ENCODE results near the gene OR2V2.

The OR2V2 gene

DNA sequence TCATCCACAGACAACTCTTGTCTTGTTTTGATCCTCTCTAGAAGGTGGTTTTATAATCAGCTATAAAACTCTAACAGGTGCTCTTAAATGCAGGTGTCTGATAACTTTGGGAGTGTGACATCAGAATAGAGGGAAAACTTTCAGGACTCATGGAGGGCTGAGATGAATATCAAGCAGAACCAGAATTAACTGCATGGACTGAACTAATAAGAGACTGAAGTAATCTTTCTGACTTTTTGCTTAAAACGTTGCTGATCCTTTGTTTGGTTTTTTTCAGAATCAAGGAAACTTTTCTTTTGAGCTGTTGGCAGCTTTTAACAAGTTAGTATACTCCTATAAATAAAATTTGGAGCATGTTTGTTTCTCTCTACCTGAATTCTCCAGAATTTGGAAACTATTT lies 2.3 kb upstream of the OR2V2 start:
- no peak for DNase-seq (ENCODE audit: low read depth)

- DNase-seq (ENCODE audit: low read depth) = no peak
Measured at GRCh38 chr5:181149355-181149754, 2.0 kb downstream of the OR2V2 start.

DNA sequence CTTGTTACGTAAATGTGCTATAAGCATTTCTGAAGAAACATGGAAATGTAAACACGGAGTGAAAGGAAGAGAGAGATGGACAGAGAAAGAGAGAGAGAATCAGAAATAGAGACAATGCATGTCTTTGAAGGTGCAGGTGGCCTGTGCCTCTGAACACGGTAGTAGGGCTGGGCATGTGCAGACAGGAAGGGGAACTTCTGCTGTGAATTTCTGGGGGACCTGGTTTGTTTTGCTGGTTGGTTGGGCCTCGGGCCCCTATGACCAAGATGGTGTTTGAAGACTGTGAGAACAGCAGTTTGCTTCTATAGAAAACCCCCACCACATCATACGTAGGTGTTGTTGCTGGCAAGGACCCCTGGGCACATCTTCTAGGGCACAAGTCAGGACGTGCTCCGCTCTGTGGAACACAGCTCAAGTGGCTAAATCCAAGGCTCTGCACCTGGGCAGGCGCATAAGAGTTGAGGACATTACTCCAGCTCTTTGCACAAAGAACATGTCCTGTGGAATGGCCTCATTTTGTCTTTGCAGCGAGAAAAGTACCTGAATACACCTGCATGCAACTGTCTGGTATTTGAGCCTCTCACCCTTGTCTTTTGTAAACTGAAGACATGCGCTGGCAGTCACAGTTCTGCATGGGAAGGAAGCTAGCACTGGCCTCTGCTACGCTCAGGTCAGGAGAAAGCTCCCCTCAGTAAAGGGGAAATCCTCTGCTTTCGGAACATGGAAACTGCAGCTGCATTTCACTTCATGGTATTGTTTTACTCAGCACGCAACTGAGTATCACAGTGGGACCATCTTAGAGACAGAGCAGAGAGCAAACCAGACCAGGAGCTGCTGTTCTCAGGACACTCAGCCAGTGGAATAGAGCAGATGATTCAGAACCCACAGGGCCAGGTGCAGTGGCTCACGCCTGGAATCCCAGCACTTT lies 2.7 kb downstream of the OR2V2 start:
- no peak for DNase-seq (ENCODE audit: low read depth)

DNA sequence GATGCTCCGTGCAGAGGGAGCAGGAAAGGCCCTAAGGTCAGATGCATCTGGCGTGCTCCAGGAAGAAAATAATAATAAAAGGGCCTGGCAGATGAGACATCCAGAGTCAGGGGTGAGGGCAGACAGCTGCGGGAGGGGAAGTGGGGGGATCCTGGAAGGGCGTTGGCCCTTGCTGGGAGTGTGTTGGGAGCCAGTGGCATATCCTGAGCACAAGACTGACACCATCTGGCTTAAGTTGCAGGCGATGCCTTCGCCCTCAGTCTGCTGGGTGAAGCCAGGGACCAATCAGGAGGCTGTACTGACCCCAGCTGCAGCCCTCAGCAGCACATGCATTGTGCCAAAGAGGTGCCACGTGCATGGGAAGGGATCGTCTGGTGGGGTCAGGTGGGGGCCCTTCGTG lies 3.8 kb downstream of the OR2V2 start:
- DNase-seq (ENCODE audit: low read depth) = no peak

GRCh38 chr5:181152406-181152805 lies 5.0 kb downstream of the OR2V2 start:
- DNase-seq (ENCODE audit: low read depth) = no peak

- no peak for DNase-seq (ENCODE audit: low read depth)
Measured at GRCh38 chr5:181153814-181154213, 6.4 kb downstream of the OR2V2 start.

- no peak for DNase-seq (ENCODE audit: low read depth)
Measured at GRCh38 chr5:181156758-181157157, 9.4 kb downstream of the OR2V2 start.

DNA sequence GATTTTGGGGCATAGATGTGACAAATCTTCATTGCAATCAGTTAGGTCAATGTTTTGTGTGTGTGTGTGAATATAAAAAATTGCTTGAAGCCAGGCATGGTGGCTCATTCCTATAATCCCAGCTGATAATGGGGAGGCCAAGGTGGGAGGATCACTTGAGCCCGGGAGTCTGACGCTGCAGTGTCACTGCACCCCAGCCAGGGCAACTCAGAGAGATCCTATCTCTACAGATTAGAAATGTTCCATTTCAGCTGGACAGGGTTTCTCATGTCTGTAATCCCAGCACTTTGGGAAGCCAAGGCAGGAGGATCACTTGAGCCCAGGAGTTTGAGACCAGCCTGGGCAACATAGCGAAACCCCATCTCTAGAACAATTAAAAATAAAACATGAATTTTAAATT lies 11.5 kb downstream of the OR2V2 start:
- DNase-seq (ENCODE audit: low read depth) = no peak

DNA sequence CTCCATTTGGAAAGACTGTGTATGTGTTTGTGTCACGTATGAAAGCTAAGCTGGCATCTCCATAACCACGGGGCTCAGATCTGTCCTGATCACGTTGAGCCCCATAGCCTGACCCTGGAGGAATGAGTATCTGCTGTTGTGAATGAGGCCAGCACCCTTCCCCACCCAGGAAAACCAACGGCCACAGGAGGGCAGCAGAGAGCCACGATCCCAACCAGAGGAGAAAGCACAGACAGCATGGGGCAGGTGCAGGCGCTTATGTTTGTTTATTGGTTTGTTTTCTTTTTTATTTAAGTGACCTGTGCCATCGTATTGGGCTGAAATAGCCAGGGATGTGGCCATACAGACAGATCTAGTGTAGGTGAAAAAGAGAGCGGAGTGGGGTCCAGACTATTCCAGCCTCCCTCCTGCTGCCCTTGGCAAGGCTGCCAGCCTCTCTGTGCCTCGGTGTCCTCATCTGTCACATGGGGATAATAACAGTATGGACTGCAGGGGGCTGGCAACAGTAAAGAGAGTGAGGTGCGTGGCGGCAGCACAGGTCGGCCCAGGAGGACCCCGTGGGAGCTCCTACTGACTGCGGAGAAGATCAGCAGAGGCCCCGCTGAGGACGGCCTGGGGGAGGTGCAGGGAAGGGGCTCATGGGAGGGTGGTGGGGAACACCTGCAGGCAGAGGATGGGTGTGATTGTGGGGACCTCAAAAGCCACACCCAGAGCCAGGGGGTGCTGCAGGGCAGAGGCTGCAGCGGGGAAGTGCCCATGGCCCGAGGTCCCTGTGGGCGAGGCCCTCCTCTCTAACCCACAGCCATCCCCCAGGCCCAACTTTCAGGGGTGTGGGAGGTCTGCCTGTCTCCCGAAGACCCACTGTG lies 12.1 kb downstream of the OR2V2 start:
- DNase-seq (ENCODE audit: low read depth) = peak; percentile 87

GRCh38 chr5:181160152-181160754 lies 12.9 kb downstream of the OR2V2 start:
- peak; percentile 76 for DNase-seq (ENCODE audit: low read depth)

DNA sequence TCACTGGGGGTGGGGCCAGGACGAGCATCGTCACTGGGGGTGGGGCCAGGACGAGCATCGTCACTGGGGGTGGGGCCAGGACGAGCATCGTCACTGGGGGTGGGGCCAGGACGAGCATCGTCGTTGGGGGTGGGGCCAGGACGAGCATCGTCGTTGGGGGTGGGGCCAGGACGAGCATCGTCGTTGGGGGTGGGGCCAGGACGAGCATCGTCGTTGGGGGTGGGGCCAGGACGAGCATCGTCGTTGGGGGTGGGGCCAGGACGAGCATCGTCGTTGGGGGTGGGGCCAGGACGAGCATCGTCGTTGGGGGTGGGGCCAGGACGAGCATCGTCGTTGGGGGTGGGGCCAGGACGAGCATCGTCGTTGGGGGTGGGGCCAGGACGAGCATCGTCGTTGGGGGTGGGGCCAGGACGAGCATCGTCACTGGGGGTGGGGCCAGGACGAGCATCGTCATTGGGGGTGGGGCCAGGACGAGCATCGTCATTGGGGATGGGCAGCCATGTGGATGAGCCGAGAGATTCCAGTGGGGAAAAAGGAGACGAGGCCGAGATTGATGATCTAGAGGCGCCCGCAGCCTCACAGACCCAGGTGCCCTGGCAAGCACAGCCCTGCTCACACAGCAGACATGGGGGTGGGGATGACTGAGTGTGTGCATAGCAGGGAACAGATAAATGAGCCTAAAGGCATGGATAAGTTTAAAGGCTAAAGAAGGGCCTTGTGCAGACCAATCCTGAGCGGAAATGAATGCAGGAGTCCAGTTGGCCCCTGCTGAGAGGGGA lies 13.6 kb downstream of the OR2V2 start:
- DNase-seq (ENCODE audit: low read depth) = peak; percentile 43

GRCh38 chr5:181161534-181162175 lies 14.3 kb downstream of the OR2V2 start:
- no peak for DNase-seq (ENCODE audit: low read depth)

DNA sequence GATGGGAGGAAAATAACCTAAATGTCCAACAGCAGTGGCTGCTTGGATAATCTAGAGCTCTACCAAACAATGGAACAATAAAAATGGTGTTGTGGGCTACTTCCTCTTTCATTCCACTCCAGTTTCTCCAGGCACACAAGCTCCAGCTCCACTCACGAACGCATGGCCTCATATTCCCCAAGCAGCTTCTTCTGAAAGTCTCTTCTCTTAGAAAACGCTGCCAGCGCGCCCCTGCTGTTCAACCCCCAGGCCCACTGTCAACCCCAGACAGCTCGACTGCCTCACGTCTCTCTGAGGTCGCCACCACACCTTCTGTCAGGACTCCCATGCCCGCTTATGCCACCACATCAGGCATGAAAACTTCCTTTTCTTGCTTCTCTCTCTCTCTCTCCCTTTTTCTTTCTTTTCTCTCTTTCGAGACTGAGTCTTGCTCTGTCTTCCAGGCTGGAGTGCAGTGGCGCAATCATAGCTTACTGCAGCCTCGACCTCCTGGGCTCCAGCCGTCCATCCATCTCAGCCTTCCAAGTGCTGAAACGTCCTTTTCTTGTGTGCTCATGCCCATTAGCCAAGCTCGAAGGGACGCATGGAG lies 16.2 kb downstream of the OR2V2 start:
- no peak for DNase-seq (ENCODE audit: low read depth)

DNA sequence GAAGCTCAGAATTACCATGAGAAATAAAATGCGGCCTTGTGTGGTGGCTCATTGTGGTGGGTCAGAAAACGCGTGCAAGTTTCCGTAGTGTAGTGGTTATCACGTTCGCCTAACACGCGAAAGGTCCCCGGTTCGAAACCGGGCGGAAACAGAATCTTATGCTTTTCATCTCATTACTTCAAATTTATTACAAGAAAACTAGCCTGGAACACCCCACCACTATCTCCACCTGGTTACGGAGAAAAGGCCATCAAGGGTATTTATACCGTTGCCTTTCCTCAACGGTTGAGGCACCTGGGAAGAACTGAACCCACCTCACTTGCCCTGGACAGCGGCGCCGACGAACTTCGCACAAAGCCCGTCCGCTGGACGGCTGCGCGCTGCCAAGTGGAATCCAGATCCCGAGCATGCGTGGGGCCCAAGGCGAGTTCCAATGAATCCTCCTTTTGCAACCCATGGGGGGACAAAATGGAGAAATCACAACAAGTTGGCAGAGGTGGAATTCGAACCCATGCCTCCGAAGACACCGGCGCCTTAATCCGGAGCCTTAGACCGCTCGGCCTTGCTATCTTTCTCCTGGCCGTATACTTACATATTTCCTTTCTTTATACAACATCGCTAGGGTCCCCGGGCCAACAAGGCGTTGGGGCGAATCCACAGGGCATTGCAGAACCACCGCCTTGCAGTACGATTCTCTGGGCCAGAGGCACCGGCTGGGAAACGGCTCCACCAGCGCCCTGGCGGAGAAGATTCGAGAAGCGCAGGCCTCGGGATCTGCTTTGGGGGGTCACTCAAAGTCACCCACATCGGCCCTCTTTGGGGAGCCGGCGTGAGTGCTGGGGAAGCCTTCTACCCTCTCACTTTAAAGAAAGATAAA lies 16.9 kb downstream of the OR2V2 start:
- DNase-seq (ENCODE audit: low read depth) = no peak

DNA sequence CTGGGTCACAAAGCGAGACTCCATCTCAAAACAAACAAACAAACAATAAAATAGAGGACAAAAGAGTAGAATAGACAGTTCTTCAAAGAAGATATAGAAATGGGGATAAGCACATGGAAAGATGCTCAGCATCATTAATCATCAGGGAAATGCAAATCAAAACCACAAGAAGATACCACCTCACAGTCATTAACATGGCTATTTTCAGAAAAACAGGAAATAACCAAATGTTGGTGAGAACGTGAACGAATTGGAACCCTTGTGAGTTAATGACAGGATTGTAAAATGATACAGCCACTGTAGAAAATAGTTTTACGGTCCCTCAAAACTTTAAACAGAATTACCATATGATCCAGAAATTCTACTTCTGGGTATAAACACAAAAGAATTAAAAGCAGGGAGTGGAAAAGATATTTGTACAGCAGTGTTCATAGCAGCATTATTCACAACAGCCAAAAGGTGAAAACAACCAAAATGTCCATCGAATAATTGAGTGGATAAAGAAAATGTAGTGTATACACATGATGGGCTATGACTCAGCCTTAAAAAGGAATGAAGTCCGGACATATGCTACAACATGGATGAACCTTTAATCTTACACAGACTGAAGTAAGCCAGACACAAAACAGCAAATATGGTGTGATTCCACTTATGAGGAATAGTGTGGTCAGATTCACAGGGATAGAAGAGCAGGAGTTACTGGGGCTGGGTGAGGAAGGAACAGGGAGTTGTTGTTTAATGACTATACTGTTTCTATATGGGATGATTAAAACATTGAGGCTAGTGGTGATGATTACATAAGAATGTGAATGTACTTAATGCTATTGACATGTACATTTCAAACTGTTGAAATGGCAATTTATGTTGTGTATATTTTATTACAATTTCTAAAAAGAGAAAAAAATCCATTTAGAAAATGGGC lies 19.7 kb downstream of the OR2V2 start:
- DNase-seq (ENCODE audit: low read depth) = no peak

DNA sequence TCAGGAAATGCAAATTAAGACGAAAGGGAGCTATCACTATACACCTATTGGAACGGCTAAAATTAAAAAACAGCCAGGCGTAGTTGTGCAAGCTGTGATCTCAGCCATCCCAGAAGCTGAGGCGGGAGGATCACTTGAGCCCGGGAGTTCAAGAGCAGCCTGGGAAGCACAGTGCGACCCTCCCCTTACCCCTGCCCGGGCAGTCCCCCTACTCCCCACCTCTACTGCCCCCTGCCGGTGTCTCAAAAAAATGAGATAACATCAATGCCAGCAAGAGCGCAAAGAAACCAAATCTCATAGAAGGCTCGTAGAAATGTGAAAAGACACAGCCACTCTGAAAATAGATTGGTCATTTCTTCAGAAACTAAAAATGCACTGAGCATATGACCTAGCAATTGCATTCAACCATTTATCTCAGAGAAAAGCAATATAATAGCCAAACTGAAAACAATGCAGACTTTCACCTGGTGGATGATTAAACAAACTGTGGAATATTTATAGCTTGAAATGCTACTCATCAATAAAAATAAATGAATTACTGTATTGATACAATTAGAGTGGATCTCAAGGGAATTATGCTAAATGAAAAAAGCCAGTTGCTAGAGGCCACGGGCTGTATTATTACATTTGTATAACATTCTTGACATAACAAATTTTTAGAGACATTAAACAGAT lies 20.6 kb downstream of the OR2V2 start:
- DNase-seq (ENCODE audit: low read depth) = no peak

GRCh38 chr5:181168595-181169118 lies 21.3 kb downstream of the OR2V2 start:
- DNase-seq (ENCODE audit: low read depth) = no peak

All from activated T-cell treated with anti-CD3 and anti-CD28 coated beads for 24 hours (primary cell).